HepG2 (cell line): Measurements from ENCODE around the gene MAP3K3. TPM values are rescaled to one million over a fixed set of nuclear protein-coding genes. Genes with fewer than 3 reads are reported as not detected.

Source experiments
- AGO2 ChIP-seq: fragments of 200-400 bp; formaldehyde crosslinking; optimal IDR thresholded peaks from 2 replicates; pipeline ENCODE3; 2017; ENCODE audit warnings: mild to moderate bottlenecking, low read depth, low read length, moderate library complexity
- CCAR2 ChIP-seq: fragments of 200-400 bp; formaldehyde crosslinking; optimal IDR thresholded peaks from 2 replicates; pipeline ENCODE3; 2018; ENCODE audit warnings: low read depth, mild to moderate bottlenecking, low read length, moderate library complexity
- CCDC6 ChIP-seq: sonication (generic); formaldehyde crosslinking; IDR thresholded peaks from 2 replicates; pipeline ENCODE4 v1.8.1; 2022; ENCODE audit warnings: mild to moderate bottlenecking, missing genetic modification reagents, moderate library complexity
- DR1 ChIP-seq: sonication (generic); formaldehyde crosslinking; IDR thresholded peaks from 2 replicates; pipeline ENCODE4 v1.8.0; 2021; ENCODE audit warnings: mild to moderate bottlenecking, missing genetic modification reagents, inconsistent platforms
- GZF1 ChIP-seq: sonication (generic); formaldehyde crosslinking; IDR thresholded peaks from 2 replicates; pipeline ENCODE4 v1.5.1; 2020; ENCODE audit warnings: mild to moderate bottlenecking, missing genetic modification reagents
- MTF2 ChIP-seq: sonication (generic); formaldehyde crosslinking; IDR thresholded peaks from 2 replicates; pipeline ENCODE4 v1.5.0; 2020; ENCODE audit warnings: missing genetic modification reagents, borderline replicate concordance
- RARA ChIP-seq: IDR thresholded peaks from 2 replicates; pipeline ENCODE4 v1.6.1; 2016; ENCODE audit warnings: missing genetic modification reagents, missing compliant biosample characterization
- RELA ChIP-seq: sonication (generic); formaldehyde crosslinking; IDR thresholded peaks from 2 replicates; pipeline ENCODE4 v1.4.0; 2020; ENCODE audit warnings: missing genetic modification reagents
- TGIF2 ChIP-seq: IDR thresholded peaks from 2 replicates; pipeline ENCODE4 v1.6.1; 2016; ENCODE audit warnings: control low read depth, missing compliant biosample characterization
- ZBTB1 ChIP-seq: sonication (generic); formaldehyde crosslinking; IDR thresholded peaks from 2 replicates; pipeline ENCODE4 v1.4.0; 2020; ENCODE audit warnings: missing genetic modification reagents, borderline replicate concordance
- ZBTB20 ChIP-seq: sonication (generic); formaldehyde crosslinking; IDR thresholded peaks from 2 replicates; pipeline ENCODE4 v1.8.1; 2023; ENCODE audit warnings: missing genetic modification reagents, low read depth, mild to moderate bottlenecking, borderline replicate concordance
- ZKSCAN8 ChIP-seq: IDR thresholded peaks from 2 replicates; pipeline ENCODE4 v1.6.1; 2016; ENCODE audit warnings: borderline replicate concordance, missing genetic modification reagents, missing compliant biosample characterization
- ZNF10 ChIP-seq: sonication (generic); formaldehyde crosslinking; IDR thresholded peaks from 2 replicates; pipeline ENCODE4 v1.4.0; 2020; ENCODE audit warnings: mild to moderate bottlenecking, low read depth, missing genetic modification reagents, borderline replicate concordance
- ZNF205 ChIP-seq: IDR thresholded peaks from 2 replicates; pipeline ENCODE4 v1.6.1; 2018; ENCODE audit warnings: missing biosample characterization, missing genetic modification reagents
- ZNF225 ChIP-seq: sonication (generic); formaldehyde crosslinking; IDR thresholded peaks from 2 replicates; pipeline ENCODE4 v1.4.0; 2020; ENCODE audit warnings: mild to moderate bottlenecking, missing genetic modification reagents
- ZNF451 ChIP-seq: sonication (generic); formaldehyde crosslinking; IDR thresholded peaks from 2 replicates; pipeline ENCODE4 v1.5.0; 2020; ENCODE audit warnings: mild to moderate bottlenecking, missing genetic modification reagents
- polyA plus RNA-seq, 8 experiments: library from polyadenylated mRNA; depleted of rRNA in 3 of 8; stranded (reverse) in 7 of 8; unstranded in 1 of 8; fragments of >200 nt; fragmentation: Illumina TruSeq in 4 of 8; extraction: Trizol in 4 of 8; gene quantifications; 2 replicates each; pipeline versions ENCODE4 v1.2.1 to v1.2.3, GENCODE V29; 2011 to 2016; ENCODE audit warnings: low read depth in 4 of 8, missing spikeins in 1 of 8, mixed read lengths in 1 of 8; ENCODE audit not compliant: insufficient read depth in 1 of 8
- total RNA-seq, 5 experiments: library from RNA; depleted of rRNA; stranded (reverse); fragments of >200 nt; fragmentation: Illumina TruSeq; extraction: Trizol; gene quantifications; 2 replicates each; pipeline ENCODE4 v1.2.3, GENCODE V29; 2016; ENCODE audit warnings: low read depth in 1 of 5
- TF ChIP-seq, protein P1 (sequence below): sonication (generic); formaldehyde crosslinking; IDR thresholded peaks from 2 replicates; pipeline ENCODE4 v1.8.0; 2023; ENCODE audit warnings: mild to moderate bottlenecking, missing genetic modification reagents
- TF ChIP-seq, protein P2 (sequence below): sonication (generic); formaldehyde crosslinking; IDR thresholded peaks from 2 replicates; pipeline ENCODE4 v1.8.1; 2023; ENCODE audit warnings: mild to moderate bottlenecking, missing genetic modification reagents
- TF ChIP-seq, protein P3 (sequence below): sonication (generic); formaldehyde crosslinking; IDR thresholded peaks from 2 replicates; pipeline ENCODE4 v1.4.0; 2020; ENCODE audit warnings: missing genetic modification reagents
- TF ChIP-seq, protein P4 (sequence below): sonication (generic); formaldehyde crosslinking; IDR thresholded peaks from 2 replicates; pipeline ENCODE4 v1.4.0; 2020; ENCODE audit warnings: mild to moderate bottlenecking, low read depth, missing genetic modification reagents
- TF ChIP-seq, protein P5 (sequence below), 2 experiments: sonication (generic) in 1 of 2; formaldehyde crosslinking in 1 of 2; IDR thresholded peaks; 2 replicates each; pipeline versions ENCODE4 v1.5.1 to v1.6.1; 2011 to 2020; ENCODE audit warnings: borderline replicate concordance in 1 of 2, low read depth in 1 of 2, low read length in 1 of 2, mild to moderate bottlenecking in 1 of 2, missing genetic modification reagents in 1 of 2, moderate library complexity in 1 of 2

MAP3K3 gene
- total and polyA plus RNA-seq, 2 of the 13 experiments (the other 11 are each of a cell fraction or from before 2014, with no cell fraction given), result 17.7 to 21.8 TPM

DNA sequence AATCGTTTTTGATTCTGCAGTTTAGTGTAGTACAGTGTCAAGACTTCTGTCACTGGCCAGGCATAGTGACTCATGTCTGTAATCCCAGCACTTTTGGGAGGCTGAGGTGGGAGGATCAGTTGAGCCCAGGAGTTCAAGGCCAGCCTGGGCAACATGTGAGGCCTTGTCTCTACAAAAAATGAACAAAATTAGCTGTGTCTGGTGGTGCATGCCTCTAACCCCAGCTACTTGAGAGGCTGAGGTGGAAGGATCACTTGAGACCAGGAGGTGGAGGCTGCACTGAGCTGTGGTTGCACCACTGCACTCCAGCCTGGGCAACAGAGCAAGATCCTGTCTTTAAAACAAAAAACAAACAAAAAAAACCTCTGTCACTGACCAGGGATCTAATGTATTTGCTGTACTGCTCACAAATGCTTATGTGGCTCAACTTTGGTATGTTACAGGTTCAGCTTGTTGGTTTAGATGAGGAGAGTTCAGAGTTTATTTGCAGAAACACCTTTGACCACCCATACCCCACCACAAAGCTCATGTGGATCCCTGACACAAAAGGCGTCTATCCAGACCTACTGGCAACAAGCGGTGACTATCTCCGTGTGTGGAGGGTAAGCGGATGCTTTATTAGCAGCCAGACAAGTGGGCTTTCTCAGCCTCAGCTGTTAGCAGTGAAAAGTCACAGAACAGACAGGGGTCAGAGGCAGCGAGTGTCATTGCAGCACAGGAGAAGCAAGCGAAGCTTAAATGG is 44.0 kb upstream of the MAP3K3 start (continued):
- TF ChIP-seq, protein P1, sequence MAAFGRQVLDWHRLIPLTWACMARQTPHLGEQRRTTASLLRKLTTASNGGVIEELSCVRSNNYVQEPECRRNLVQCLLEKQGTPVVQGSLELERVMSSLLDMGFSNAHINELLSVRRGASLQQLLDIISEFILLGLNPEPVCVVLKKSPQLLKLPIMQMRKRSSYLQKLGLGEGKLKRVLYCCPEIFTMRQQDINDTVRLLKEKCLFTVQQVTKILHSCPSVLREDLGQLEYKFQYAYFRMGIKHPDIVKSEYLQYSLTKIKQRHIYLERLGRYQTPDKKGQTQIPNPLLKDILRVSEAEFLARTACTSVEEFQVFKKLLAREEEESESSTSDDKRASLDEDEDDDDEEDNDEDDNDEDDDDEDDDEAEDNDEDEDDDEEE, result 0 out of 2 replicates have a peak, but pooled peaks have one; percentile 28
- no peak for TF ChIP-seq MTF2 (CRISPR knock-in tag)
- TF ChIP-seq, protein P2, sequence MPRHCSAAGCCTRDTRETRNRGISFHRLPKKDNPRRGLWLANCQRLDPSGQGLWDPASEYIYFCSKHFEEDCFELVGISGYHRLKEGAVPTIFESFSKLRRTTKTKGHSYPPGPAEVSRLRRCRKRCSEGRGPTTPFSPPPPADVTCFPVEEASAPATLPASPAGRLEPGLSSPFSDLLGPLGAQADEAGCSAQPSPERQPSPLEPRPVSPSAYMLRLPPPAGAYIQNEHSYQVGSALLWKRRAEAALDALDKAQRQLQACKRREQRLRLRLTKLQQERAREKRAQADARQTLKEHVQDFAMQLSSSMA (CRISPR knock-in tag), result no peak
- TF ChIP-seq, protein P3, sequence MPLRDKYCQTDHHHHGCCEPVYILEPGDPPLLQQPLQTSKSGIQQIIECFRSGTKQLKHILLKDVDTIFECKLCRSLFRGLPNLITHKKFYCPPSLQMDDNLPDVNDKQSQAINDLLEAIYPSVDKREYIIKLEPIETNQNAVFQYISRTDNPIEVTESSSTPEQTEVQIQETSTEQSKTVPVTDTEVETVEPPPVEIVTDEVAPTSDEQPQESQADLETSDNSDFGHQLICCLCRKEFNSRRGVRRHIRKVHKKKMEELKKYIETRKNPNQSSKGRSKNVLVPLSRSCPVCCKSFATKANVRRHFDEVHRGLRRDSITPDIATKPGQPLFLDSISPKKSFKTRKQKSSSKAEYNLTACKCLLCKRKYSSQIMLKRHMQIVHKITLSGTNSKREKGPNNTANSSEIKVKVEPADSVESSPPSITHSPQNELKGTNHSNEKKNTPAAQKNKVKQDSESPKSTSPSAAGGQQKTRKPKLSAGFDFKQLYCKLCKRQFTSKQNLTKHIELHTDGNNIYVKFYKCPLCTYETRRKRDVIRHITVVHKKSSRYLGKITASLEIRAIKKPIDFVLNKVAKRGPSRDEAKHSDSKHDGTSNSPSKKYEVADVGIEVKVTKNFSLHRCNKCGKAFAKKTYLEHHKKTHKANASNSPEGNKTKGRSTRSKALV (CRISPR knock-in tag), result peak; percentile 67; the same call in 1 of the 2 replicates
- no peak for TF ChIP-seq ZNF451
- peak; percentile 92 for TF ChIP-seq TGIF2 (CRISPR knock-in tag)
- TF ChIP-seq DR1, result no peak
- TF ChIP-seq ZNF10 (CRISPR knock-in tag), result no peak
- TF ChIP-seq RARA (CRISPR knock-in tag), result peak; percentile 51; the same call in 1 of the 2 replicates
- TF ChIP-seq ZNF225 (CRISPR knock-in tag), result no peak
- TF ChIP-seq, protein P4, sequence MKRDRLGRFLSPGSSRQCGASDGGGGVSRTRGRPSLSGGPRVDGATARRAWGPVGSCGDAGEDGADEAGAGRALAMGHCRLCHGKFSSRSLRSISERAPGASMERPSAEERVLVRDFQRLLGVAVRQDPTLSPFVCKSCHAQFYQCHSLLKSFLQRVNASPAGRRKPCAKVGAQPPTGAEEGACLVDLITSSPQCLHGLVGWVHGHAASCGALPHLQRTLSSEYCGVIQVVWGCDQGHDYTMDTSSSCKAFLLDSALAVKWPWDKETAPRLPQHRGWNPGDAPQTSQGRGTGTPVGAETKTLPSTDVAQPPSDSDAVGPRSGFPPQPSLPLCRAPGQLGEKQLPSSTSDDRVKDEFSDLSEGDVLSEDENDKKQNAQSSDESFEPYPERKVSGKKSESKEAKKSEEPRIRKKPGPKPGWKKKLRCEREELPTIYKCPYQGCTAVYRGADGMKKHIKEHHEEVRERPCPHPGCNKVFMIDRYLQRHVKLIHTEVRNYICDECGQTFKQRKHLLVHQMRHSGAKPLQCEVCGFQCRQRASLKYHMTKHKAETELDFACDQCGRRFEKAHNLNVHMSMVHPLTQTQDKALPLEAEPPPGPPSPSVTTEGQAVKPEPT (CRISPR knock-in tag), result peak; percentile 69; the same call in 1 of the 2 replicates
- TF ChIP-seq ZBTB20 (CRISPR knock-in tag), result no peak
- TF ChIP-seq CCDC6 (CRISPR knock-in tag), result peak; percentile 93
- TF ChIP-seq AGO2, result no peak
- TF ChIP-seq GZF1 (CRISPR knock-in tag), result no peak
- no peak for TF ChIP-seq CCAR2
- TF ChIP-seq ZNF205 (CRISPR knock-in tag), result peak; percentile 72; the same call in 1 of the 2 replicates
- TF ChIP-seq ZKSCAN8 (CRISPR knock-in tag), result peak; percentile 80; the same call in 1 of the 2 replicates
- TF ChIP-seq, protein P5, sequence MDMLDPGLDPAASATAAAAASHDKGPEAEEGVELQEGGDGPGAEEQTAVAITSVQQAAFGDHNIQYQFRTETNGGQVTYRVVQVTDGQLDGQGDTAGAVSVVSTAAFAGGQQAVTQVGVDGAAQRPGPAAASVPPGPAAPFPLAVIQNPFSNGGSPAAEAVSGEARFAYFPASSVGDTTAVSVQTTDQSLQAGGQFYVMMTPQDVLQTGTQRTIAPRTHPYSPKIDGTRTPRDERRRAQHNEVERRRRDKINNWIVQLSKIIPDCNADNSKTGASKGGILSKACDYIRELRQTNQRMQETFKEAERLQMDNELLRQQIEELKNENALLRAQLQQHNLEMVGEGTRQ (IDR thresholded peaks at IDR 0.05; ENCODE audit: low read depth, low read length), result no peak
- TF ChIP-seq, protein P5 (CRISPR knock-in tag; IDR thresholded peaks at IDR 0.05; ENCODE audit: borderline replicate concordance), result no peak
- no peak for TF ChIP-seq RELA (CRISPR knock-in tag)
- no peak for TF ChIP-seq ZBTB1 (CRISPR knock-in tag)
